ENCODE results near the gene SLC6A19. TPM values are rescaled to one million over a fixed set of nuclear protein-coding genes. Genes with fewer than 3 reads are reported as not detected.

Gene SLC6A19
- total RNA-seq, 1 experiment from 2014 or later = 0.29 TPM

GRCh38 chr5:1220351-1220750, 19.0 kb downstream of the SLC6A19 start:
- H3K36me3 Mint-ChIP-seq (ENCODE audit: insufficient read depth, unreplicated experiment) = no peaks in the 10 kb centered on the region
- no peaks in the 10 kb centered on the region for H3K27me3 Mint-ChIP-seq (ENCODE audit: insufficient read depth, unreplicated experiment)
- H3K9me3 Mint-ChIP-seq (ENCODE audit: unreplicated experiment) = no peaks in the 10 kb centered on the region
- no peak for DNase-seq
- no peak overlapping the region for H3K27ac Mint-ChIP-seq (ENCODE audit: unreplicated experiment)
- H3K4me3 Mint-ChIP-seq (ENCODE audit: unreplicated experiment) = no peak overlapping the region
- no peak for TF ChIP-seq CTCF (IDR thresholded peaks at IDR 0.05; ENCODE audit: insufficient read depth in 1 of 2, low read depth in 1 of 2, low read length in 1 of 2, severe bottlenecking in 1 of 2, unreplicated experiment in 1 of 2)
- Histone ChIP-seq H3K27me3 (replicated peaks; ENCODE audit: control insufficient read depth, insufficient read depth, low read length) (no peaks in the 10 kb centered on the region), H3K36me3 (ENCODE audit: control insufficient read depth, insufficient read depth, low read length) (no peaks in the 10 kb centered on the region), H3K4me1 (no peaks in the 10 kb centered on the region), H3K4me3 (ENCODE audit: low read depth, low read length) (no peak overlapping the region), H3K9me3 (no peaks in the 10 kb centered on the region)
- CTCF ChIA-PET = no interaction called here
- POLR2A ChIA-PET = no interaction called here
- intact Hi-C loops (cut with micrococcal nuclease; ENCODE audit: unreplicated experiment) = no loop called here
- no TSS peak for BruUV-seq (replicated peaks)
- no peaks in the 10 kb centered on the region for H3K4me1 Mint-ChIP-seq (ENCODE audit: low read depth, unreplicated experiment)

- H3K36me3 ChIP-seq (ENCODE audit: control insufficient read depth, insufficient read depth, low read length) = no peaks in the 10 kb centered on the region
- no peaks in the 10 kb centered on the region for H3K9me3 Mint-ChIP-seq (ENCODE audit: unreplicated experiment)
- no peaks in the 10 kb centered on the region for H3K4me1 ChIP-seq
- TF ChIP-seq CTCF (IDR thresholded peaks at IDR 0.05; ENCODE audit: insufficient read depth in 1 of 2, low read depth in 1 of 2, low read length in 1 of 2, severe bottlenecking in 1 of 2, unreplicated experiment in 1 of 2) = no peak
- BruUV-seq (replicated peaks) = no TSS peak
- H3K27me3 Mint-ChIP-seq (ENCODE audit: insufficient read depth, unreplicated experiment) = peaks cover under 1% of the 10 kb centered on the region
- ChIA-PET POLR2A (no interaction called here), CTCF (no interaction called here)
- intact Hi-C loops (cut with micrococcal nuclease; ENCODE audit: unreplicated experiment) = no loop called here
- DNase-seq = no peak
- H3K27me3 ChIP-seq (replicated peaks; ENCODE audit: control insufficient read depth, insufficient read depth, low read length) = no peaks in the 10 kb centered on the region
- no peak overlapping the region for H3K27ac Mint-ChIP-seq (ENCODE audit: unreplicated experiment)
- H3K36me3 Mint-ChIP-seq (ENCODE audit: insufficient read depth, unreplicated experiment) = no peaks in the 10 kb centered on the region
- no peak overlapping the region for H3K4me3 Mint-ChIP-seq (ENCODE audit: unreplicated experiment)
- H3K9me3 ChIP-seq = no peaks in the 10 kb centered on the region
- no peak overlapping the region for H3K4me3 ChIP-seq (ENCODE audit: low read depth, low read length)
- H3K4me1 Mint-ChIP-seq (ENCODE audit: low read depth, unreplicated experiment) = no peaks in the 10 kb centered on the region
Measured at GRCh38 chr5:1220831-1221230, 19.4 kb downstream of the SLC6A19 start.

GRCh38 chr5:1221721-1222120, 20.3 kb downstream of the SLC6A19 start:
- Mint-ChIP-seq H3K4me3 (ENCODE audit: unreplicated experiment) (no peak overlapping the region), H3K4me1 (ENCODE audit: low read depth, unreplicated experiment) (no peaks in the 10 kb centered on the region), H3K36me3 (ENCODE audit: insufficient read depth, unreplicated experiment) (peaks cover 4% of the 10 kb centered on the region), H3K9me3 (ENCODE audit: unreplicated experiment) (no peaks in the 10 kb centered on the region), H3K27ac (ENCODE audit: unreplicated experiment) (no peak overlapping the region), H3K27me3 (ENCODE audit: insufficient read depth, unreplicated experiment) (peaks cover 3% of the 10 kb centered on the region)
- intact Hi-C loops (cut with micrococcal nuclease; ENCODE audit: unreplicated experiment) = no loop called here
- no TSS peak for BruUV-seq (replicated peaks)
- Histone ChIP-seq H3K36me3 (ENCODE audit: control insufficient read depth, insufficient read depth, low read length) (no peaks in the 10 kb centered on the region), H3K27me3 (replicated peaks; ENCODE audit: control insufficient read depth, insufficient read depth, low read length) (no peaks in the 10 kb centered on the region), H3K9me3 (no peaks in the 10 kb centered on the region), H3K4me1 (no peaks in the 10 kb centered on the region), H3K4me3 (ENCODE audit: low read depth, low read length) (no peak overlapping the region)
- no peak for DNase-seq
- ChIA-PET CTCF (no interaction called here), POLR2A (no interaction called here)
- TF ChIP-seq CTCF (IDR thresholded peaks at IDR 0.05; ENCODE audit: insufficient read depth in 1 of 2, low read depth in 1 of 2, low read length in 1 of 2, severe bottlenecking in 1 of 2, unreplicated experiment in 1 of 2) = no peak

Data from Caco-2 (cell line).